Measurements from ENCODE around the gene MRC2.

DNA sequence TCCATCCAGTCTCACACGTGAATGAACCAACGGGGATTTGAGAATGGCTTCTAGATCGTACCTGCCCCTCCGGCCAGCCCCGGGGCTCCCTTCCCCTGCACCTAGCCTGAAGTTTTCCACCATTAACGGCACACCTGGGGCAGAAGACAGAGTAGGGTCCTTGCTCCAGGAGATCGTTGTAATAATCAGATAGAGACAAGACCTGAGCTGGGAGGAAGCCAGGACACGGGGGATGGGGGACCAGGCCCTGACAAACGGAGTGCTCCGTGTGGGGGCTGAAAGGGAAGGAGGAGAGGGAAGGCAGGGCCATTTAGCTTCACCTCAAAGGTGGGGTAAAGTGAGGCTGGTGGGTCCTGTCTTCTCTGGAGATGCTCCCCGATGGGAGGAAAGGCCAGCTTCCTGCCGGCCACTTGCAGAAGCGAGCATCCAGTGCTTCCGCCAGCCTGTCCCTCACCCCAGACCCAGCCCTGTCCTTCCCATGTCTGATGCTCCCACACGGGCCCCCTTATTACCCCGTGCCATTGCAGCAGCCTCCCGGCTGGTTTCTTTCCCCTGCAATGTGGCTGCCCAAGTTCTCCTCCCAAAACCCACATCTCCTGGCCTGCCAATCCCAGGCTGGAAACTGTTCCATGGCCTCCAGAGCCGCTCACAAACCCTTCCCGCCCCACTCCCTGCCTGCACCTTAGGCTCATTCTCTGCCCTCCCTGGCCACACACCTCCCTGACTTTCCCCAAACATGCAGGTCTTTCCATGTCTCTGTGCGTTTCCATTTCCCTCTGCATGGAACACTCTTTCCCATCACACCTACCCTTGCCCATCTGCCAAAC is 79.3 kb downstream of the MRC2 start:
- TF ChIP-seq RARB (CRISPR knock-in tag; IDR thresholded peaks at IDR 0.05) (no peak), EP300 (IDR thresholded peaks at IDR 0.05) (no peak), POLR2A (IDR thresholded peaks at IDR 0.05; ENCODE audit: low read length) (no peak)
- TF ChIP-seq, protein P1, sequence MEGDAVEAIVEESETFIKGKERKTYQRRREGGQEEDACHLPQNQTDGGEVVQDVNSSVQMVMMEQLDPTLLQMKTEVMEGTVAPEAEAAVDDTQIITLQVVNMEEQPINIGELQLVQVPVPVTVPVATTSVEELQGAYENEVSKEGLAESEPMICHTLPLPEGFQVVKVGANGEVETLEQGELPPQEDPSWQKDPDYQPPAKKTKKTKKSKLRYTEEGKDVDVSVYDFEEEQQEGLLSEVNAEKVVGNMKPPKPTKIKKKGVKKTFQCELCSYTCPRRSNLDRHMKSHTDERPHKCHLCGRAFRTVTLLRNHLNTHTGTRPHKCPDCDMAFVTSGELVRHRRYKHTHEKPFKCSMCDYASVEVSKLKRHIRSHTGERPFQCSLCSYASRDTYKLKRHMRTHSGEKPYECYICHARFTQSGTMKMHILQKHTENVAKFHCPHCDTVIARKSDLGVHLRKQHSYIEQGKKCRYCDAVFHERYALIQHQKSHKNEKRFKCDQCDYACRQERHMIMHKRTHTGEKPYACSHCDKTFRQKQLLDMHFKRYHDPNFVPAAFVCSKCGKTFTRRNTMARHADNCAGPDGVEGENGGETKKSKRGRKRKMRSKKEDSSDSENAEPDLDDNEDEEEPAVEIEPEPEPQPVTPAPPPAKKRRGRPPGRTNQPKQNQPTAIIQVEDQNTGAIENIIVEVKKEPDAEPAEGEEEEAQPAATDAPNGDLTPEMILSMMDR (IDR thresholded peaks at IDR 0.05): no peak
- TF ChIP-seq, protein P2, sequence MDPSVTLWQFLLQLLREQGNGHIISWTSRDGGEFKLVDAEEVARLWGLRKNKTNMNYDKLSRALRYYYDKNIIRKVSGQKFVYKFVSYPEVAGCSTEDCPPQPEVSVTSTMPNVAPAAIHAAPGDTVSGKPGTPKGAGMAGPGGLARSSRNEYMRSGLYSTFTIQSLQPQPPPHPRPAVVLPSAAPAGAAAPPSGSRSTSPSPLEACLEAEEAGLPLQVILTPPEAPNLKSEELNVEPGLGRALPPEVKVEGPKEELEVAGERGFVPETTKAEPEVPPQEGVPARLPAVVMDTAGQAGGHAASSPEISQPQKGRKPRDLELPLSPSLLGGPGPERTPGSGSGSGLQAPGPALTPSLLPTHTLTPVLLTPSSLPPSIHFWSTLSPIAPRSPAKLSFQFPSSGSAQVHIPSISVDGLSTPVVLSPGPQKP (IDR thresholded peaks at IDR 0.05; ENCODE audit: low read depth, low read length): no peak

Data from A549 (cell line).